CD4-positive, alpha-beta T cell treated with Interleukin-12 subunit alpha and Interleukin-12 subunit beta, for 1 hour (primary cell): Measurements from ENCODE around the gene RMI1.
"Not testable (repeated sequence)": the region's sequence is repeated elsewhere in the genome, so short reads cannot be mapped to it uniquely, and the experiment has no call there.

Experiments
- DNase-seq: peaks from one replicate; pipeline ENCODE4 v3.0.0-alpha.2; 2020

The RMI1 gene

GRCh38 chr9:84024041-84024575 is 43.5 kb downstream of the RMI1 start:
- DNase-seq: no peak

GRCh38 chr9:84027201-84027600 is 46.6 kb downstream of the RMI1 start:
- DNase-seq: no peak

- DNase-seq: no peak
These were observed 50.9 kb downstream of the RMI1 start for GRCh38 chr9:84031534-84031933.

GRCh38 chr9:84041857-84042256 is 61.3 kb downstream of the RMI1 start:
- DNase-seq: not testable (repeated sequence)

- no peak for DNase-seq
These were observed 65.0 kb downstream of the RMI1 start for GRCh38 chr9:84045481-84046097.
